EH (cell line): ENCODE data around the gene C10orf143.

Experiments used
- DNase-seq: peaks from one replicate; pipeline ENCODE4 v3.0.0-alpha.2; 2015; ENCODE audit warnings: low read depth

Gene C10orf143

GRCh38 chr10:130014263-130015074 lies 96.2 kb downstream of the C10orf143 start:
- DNase-seq, result no peak
